ENCODE data around the gene DNM3.

DNM3 gene

DNA sequence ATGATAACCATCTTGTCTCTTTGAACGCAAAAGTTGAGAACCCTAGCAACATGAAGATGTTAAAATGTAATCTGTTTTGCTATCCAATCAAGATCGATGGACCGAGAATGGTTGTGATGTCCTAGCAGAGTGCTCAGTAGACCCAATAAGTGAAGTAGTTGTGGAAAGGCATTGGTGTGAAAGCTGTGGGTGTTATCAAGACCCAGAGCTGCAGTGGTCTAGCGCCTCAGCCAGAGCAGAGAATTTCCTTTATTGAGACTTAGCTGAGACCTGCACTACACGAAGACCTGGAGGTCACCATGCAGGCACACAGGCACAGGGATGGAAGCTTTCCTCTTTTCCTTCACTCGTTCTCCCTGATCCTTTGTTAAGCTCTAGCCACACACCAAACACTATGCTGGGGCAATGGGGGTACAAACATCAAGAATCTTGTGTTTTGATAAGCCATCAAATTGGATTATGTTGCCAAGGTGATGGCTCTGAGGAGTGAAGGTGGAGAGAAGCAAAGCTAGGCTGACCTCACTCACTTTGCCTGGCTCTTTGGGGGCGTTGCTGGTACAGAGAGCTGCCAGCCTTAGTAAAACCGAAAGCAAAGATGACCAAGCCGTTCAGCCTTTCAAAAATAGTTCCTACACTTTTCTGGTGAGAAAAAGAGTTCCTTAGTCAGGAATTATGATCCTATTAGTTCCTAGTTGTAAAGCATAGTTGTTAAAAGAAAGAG, 35.7 kb upstream of the DNM3 start:
- Mint-ChIP-seq H3K27ac (no peak overlapping the region), H3K4me3 (no peak overlapping the region), H3K4me1 (ENCODE audit: low read depth) (peaks cover 12% of the 10 kb centered on the region), H3K9me3 (no peaks in the 10 kb centered on the region), H3K36me3 (ENCODE audit: low read depth) (peaks cover 3% of the 10 kb centered on the region), H3K27me3 (no peaks in the 10 kb centered on the region)
- no peak for DNase-seq

DNA sequence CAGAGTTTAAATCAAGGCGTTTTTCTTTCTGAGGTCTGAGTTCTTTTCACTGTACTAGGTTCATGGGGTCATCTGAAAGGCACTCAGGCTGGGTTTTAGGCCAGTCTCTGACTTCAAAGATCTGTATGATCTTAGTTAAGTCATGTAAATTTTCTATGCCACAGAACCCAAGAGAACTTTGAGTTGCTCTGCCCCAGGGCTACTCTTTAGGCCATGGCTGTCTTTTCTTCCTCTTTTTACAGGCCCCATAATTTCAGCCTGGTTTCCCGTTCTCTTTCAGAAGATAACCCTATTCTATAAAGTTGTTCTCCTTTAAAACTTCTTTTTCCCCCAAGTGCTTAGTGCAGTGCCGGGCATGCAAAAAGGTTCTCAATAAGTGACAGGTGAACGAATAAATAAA, 33.7 kb upstream of the DNM3 start:
- Mint-ChIP-seq H3K36me3 (ENCODE audit: low read depth) (no peaks in the 10 kb centered on the region), H3K4me1 (ENCODE audit: low read depth) (peaks cover 8% of the 10 kb centered on the region), H3K4me3 (no peak overlapping the region), H3K9me3 (no peaks in the 10 kb centered on the region), H3K27me3 (no peaks in the 10 kb centered on the region), H3K27ac (no peak overlapping the region)
- DNase-seq = no peak

DNA sequence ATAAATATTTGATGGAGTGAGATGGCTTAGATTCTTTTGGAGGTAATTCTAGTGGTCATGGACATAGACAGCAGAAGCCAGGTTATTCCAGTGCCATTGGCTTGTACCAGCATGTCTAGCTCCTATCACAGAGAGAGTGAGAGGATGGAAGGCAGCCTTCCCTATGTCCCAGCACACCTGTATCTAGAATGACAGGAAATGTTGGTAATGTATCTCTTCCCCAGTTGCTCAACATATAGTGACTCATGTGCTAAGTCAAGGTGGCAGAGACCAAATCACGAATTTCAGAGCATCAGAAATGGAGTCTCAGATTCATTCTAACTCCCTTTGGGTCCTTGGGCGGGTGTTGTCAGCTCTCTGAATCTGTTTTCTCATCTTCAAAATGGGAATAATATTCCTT, 31.5 kb upstream of the DNM3 start:
- H3K27ac Mint-ChIP-seq = no peak overlapping the region
- H3K27me3 Mint-ChIP-seq = no peaks in the 10 kb centered on the region
- H3K4me1 Mint-ChIP-seq (ENCODE audit: low read depth) = peaks cover 11% of the 10 kb centered on the region
- no peak overlapping the region for H3K4me3 Mint-ChIP-seq
- peaks cover 2% of the 10 kb centered on the region for H3K36me3 Mint-ChIP-seq (ENCODE audit: low read depth)
- DNase-seq = no peak
- H3K9me3 Mint-ChIP-seq = no peaks in the 10 kb centered on the region

DNA sequence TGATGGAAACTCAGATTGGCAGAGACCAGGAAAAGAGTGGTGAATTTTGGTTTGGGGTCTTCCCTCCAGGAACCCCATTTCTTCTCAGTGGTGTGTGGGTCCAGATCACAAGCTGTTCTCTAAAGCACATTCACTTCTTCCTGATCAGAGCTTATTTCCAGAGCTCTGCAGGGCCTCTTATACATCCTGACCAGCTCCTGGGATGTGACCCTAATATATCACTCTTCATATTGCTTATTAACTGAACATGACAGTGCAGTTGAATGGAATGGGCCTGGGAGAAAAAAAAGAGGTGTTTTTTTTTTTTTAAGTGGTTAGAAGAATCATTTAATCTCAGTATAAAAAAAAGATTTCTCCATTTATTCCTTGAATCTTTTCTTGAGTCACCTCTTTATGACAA, 29.6 kb upstream of the DNM3 start:
- Mint-ChIP-seq H3K27ac (no peak overlapping the region), H3K4me1 (ENCODE audit: low read depth) (peaks cover 3% of the 10 kb centered on the region), H3K36me3 (ENCODE audit: low read depth) (peaks cover 2% of the 10 kb centered on the region), H3K9me3 (no peaks in the 10 kb centered on the region), H3K27me3 (no peaks in the 10 kb centered on the region), H3K4me3 (no peak overlapping the region)
- no peak for DNase-seq

DNA sequence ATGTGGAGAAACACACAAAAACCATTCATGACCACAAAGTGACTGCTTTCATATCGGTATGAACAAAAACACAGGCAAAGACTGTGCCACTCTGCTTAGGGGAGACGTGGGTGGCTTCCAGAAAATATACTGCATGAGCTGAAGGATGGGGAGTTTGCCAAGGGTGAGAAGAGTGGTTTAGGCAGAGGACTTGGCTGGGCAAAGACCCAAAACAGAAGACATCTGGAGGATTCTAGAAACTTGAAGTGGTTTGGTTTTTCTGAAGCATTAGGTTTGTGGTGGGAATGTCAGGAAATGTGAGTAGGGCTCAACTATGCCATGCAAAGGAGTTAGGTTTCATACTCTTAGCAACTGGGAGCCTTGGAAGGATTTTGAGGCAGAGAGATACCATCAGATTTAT, 26.6 kb upstream of the DNM3 start:
- H3K4me3 Mint-ChIP-seq = no peak overlapping the region
- no peaks in the 10 kb centered on the region for H3K9me3 Mint-ChIP-seq
- no peaks in the 10 kb centered on the region for H3K27me3 Mint-ChIP-seq
- H3K36me3 Mint-ChIP-seq (ENCODE audit: low read depth) = peaks cover 2% of the 10 kb centered on the region
- H3K4me1 Mint-ChIP-seq (ENCODE audit: low read depth) = peaks cover 21% of the 10 kb centered on the region
- no peak for DNase-seq
- H3K27ac Mint-ChIP-seq = no peak overlapping the region

DNA sequence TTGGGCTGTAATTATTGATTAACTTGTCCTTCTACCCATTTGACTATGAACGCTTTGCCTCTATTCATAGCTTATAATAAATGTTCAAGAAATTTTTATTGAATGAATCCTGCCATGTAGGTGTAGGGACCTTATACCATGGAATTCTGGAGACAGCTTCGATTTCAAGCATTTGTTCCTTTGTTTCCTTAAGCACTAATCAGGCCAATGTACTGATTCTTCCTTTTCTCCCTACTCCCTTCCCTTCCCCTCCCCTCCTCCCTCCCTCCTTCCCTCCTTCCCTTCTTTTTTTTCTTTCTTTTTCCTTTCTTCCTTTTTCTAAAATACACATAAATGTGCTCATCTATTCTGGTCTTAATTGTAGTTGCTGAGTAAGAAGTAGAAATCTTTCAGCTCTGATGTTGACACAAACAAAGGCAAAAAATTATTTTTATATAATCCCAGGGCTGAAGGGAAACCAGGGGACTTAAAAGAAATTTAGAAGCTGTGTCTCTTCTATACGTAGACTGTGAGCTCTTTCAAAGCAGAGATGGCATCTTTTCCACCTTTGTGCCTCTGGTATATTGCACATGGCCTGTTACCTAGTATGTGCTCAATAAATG, 24.9 kb upstream of the DNM3 start:
- no peak for DNase-seq
- Mint-ChIP-seq H3K4me1 (ENCODE audit: low read depth) (peaks cover 21% of the 10 kb centered on the region), H3K27me3 (no peaks in the 10 kb centered on the region), H3K36me3 (ENCODE audit: low read depth) (peaks cover 2% of the 10 kb centered on the region), H3K27ac (no peak overlapping the region), H3K9me3 (no peaks in the 10 kb centered on the region), H3K4me3 (no peak overlapping the region)

DNA sequence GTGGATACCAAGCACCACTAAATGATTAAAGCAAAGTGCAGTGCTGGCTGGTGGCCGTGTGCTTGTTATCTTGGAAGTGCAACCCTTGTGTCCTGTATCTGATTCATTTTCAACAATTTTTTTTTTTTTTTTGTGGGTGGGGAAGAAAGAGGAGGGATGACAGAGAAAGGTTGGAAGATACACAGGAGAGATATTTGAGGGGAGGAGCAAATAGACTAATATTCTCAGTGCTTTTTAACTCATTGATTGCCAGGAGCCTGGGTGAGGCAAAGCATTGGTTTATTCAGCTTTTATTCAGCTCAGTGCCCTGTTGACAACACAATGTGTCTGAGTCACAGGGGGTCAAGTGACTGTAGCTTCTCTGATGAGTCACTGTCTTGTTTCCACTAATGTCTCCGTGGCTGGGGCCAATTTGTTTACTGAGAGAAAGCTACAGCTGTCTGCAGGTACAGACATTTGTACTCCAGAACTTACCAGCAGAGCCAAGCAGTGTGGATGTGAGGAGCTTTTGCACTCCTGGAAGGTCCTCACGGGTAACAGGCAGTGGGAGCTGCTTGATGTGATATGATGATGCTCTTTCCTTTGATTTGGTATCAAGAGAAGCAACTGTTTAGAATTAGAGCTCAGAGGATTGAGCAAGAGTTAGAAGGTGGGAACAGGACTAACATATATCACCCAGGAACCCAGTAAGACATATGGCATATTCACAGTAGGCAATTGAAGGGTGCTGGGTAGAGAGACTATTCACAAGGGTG, 23.6 kb upstream of the DNM3 start:
- Mint-ChIP-seq H3K36me3 (ENCODE audit: low read depth) (peaks cover 2% of the 10 kb centered on the region), H3K9me3 (no peaks in the 10 kb centered on the region), H3K27ac (peak overlapping the region; percentile 82), H3K4me3 (peak overlapping the region; percentile 39), H3K27me3 (no peaks in the 10 kb centered on the region), H3K4me1 (ENCODE audit: low read depth) (peaks cover 21% of the 10 kb centered on the region)
- DNase-seq = peak; percentile 40

DNA sequence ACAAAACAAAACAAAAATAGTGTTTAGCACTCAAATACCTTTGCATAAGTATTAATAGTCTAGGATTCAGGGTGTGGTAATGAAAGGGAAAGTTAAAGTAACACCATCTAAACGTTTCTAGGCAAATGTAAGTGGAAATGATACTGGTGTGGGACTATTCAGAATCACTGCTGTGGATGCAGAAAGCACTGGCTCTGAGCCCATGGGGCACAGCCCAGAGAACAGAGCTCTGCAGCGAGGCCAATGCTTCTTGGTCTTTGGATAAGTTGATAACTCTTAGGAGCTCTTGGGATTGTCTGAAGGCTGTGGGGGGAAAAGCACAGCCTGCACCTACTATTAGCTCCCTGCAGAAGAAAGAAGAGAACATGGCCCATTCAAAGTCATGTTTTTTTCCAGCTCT, 21.4 kb upstream of the DNM3 start:
- Mint-ChIP-seq H3K4me3 (no peak overlapping the region), H3K9me3 (peaks cover 2% of the 10 kb centered on the region), H3K36me3 (ENCODE audit: low read depth) (no peaks in the 10 kb centered on the region), H3K27me3 (no peaks in the 10 kb centered on the region), H3K4me1 (ENCODE audit: low read depth) (peaks cover 18% of the 10 kb centered on the region), H3K27ac (no peak overlapping the region)
- DNase-seq = no peak

DNA sequence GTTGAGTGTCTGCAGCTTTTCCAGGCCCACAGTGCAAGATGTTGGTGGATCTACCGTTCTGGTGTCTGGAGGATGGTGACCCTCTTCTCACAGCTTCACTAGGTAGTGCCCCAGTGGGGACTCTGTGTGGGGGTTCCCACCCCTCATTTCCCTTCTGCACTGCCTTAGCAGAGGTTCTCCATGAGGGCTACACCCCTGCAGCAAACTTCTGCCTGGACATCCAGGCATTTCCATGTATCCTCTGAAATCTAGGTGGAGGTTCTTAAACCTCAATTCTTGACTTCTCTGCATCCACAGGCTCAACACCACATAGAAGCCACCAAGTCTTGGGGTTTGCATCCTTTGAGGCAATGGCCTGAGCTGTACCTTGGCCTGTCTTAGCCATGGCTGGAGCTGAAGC, 14.3 kb upstream of the DNM3 start:
- Mint-ChIP-seq H3K4me1 (ENCODE audit: low read depth) (no peaks in the 10 kb centered on the region), H3K4me3 (no peak overlapping the region), H3K27ac (no peak overlapping the region), H3K36me3 (ENCODE audit: low read depth) (peaks cover 9% of the 10 kb centered on the region), H3K9me3 (peaks cover 23% of the 10 kb centered on the region), H3K27me3 (no peaks in the 10 kb centered on the region)
- DNase-seq = no peak

DNA sequence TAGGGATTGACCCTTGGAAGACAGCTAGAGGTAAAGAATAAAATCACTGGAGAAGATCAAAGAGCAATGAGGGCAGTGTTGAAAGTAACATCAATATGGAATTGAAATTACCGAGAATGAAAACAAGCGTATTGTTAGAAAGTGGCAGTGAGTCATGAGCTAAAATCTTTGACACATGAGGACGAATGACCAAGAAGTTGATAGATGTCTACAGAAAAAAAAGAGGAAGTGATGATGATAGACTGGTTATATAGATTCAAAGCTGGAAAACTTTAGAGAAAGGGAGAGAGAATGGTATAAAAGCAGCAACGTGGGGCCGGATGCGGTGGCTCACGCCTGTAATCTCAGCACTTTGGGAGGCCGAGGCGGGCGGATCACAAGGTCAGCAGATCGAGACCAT, 12.5 kb upstream of the DNM3 start:
- H3K27ac Mint-ChIP-seq = no peak overlapping the region
- H3K4me1 Mint-ChIP-seq (ENCODE audit: low read depth) = no peaks in the 10 kb centered on the region
- no peaks in the 10 kb centered on the region for H3K27me3 Mint-ChIP-seq
- H3K4me3 Mint-ChIP-seq = no peak overlapping the region
- peaks cover 23% of the 10 kb centered on the region for H3K9me3 Mint-ChIP-seq
- no peak for DNase-seq
- H3K36me3 Mint-ChIP-seq (ENCODE audit: low read depth) = peaks cover 9% of the 10 kb centered on the region

DNA sequence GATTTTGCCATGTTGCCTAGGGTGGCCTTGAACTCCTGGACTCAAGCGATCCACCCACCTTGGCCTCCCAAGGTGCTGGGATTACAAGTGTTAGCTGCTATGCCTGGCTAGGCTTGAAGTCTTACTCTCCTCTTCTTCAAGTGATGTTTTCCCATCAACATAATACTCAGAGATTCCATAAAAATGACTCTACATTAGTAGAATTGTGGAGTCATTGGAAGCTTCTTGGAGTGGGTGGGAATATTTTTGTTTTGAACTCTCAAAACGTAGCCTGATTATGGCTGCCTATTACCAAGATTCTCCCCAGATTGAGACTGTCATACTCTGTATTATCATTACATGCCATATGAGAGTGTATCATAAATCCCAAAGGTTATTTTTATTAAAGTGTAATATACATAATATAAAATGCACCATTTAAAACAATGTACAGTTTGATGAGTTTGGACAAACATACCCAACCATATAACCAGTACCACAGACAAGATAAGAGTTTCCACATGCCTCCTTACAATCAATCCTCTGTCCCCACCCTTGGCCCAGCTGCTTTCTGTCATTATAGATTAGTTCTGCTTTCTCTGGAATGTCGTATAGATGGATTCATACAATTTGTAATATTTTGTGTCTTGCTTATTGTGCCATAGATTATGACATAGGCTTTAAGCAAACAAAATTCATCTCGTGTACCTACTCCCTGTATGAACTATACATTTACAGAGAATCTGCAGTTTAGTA, 8.0 kb upstream of the DNM3 start:
- H3K36me3 Mint-ChIP-seq (ENCODE audit: low read depth) = no peaks in the 10 kb centered on the region
- H3K4me1 Mint-ChIP-seq (ENCODE audit: low read depth) = no peaks in the 10 kb centered on the region
- DNase-seq = no peak
- H3K9me3 Mint-ChIP-seq = no peaks in the 10 kb centered on the region
- no peak overlapping the region for H3K27ac Mint-ChIP-seq
- H3K27me3 Mint-ChIP-seq = no peaks in the 10 kb centered on the region
- H3K4me3 Mint-ChIP-seq = no peak overlapping the region

DNA sequence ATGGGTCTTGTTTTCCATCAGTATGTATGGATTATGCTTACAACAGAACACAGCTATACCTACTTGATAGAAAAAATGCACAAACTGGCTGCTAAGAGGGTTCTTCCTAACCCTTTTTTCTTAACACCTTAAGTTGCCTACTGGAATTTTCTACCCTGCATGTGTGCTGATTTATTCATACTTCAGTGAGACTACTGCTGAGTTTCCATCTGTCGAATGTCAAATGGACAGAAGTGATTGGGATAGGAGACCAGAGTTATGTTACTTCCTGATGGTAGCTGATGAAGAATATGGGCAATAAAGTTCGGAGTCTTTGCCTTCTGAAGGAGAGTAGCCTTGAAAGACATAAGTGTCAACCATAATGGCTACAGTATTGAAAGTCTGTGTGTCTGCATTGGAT, 6.5 kb upstream of the DNM3 start:
- Mint-ChIP-seq H3K9me3 (no peaks in the 10 kb centered on the region), H3K27me3 (no peaks in the 10 kb centered on the region), H3K4me3 (no peak overlapping the region), H3K4me1 (ENCODE audit: low read depth) (no peaks in the 10 kb centered on the region), H3K27ac (no peak overlapping the region), H3K36me3 (ENCODE audit: low read depth) (no peaks in the 10 kb centered on the region)
- DNase-seq = no peak

DNA sequence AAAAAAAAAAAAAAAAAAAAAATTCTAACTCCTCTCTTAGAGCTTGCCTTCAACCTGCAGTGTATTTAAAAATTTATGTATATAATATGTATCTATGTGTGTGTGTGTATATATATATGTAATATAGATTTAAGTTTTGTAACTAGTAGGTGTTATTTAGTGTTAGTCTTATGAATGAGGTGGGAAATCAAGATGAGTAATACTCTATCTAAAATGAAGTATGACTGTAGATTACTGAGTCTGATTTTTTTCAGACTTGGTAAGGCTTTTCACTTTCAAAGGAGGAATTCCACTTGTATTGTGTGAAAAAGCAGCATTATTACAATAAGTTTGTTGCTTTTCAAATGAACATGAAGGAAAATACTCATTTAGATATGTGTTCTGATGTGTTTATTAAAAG, 5.4 kb upstream of the DNM3 start:
- no peak overlapping the region for H3K27ac Mint-ChIP-seq
- peaks cover 6% of the 10 kb centered on the region for H3K4me1 Mint-ChIP-seq (ENCODE audit: low read depth)
- H3K36me3 Mint-ChIP-seq (ENCODE audit: low read depth) = no peaks in the 10 kb centered on the region

DNA sequence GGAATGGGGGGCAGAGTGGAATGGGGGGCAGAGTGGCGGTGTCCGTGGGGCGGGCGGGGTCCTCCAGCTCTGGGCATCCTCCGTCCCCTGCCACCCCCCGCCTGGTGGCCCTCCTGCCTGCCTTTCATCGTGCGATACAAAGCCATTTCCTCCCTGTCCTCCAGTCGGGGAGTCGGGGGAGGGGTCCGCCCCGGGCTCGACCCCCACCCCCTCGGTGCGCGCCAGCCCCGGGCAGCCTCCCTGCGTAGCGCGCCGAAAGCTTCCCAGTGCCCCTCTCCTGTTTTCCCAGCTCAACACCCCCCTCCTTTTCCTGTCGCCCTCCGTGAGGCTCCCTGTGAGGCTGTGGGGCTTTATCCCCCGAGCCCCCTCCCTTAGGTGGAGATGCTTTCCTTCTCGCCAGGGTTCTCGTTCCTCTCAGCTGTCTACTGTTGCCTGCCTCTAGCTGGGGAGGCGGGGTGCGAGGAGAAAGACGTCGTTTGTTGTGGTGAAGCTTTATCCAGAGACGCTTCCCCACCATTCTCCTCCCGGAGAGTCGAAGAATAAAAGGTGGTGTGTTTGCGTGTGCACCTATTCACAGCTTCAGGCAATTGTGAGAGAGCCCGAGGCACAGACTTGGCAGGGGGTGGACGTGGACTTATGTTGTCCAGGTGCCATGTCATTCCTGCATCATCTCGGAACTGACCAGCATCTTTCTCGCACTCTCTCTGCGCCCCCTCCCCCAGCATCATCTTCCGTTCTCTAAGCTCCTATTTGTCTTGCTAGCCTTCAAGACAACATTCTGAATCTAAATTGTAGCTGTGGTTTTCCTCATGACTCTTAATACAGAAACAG, 848 bp downstream of the DNM3 start:
- peaks cover 24% of the 10 kb centered on the region for H3K27me3 Mint-ChIP-seq
- H3K4me3 Mint-ChIP-seq = peak overlapping the region; percentile 80
- peaks cover 21% of the 10 kb centered on the region for H3K4me1 Mint-ChIP-seq (ENCODE audit: low read depth)
- H3K36me3 Mint-ChIP-seq (ENCODE audit: low read depth) = no peaks in the 10 kb centered on the region
- DNase-seq = peak; percentile 43
- H3K9me3 Mint-ChIP-seq = no peaks in the 10 kb centered on the region
- peak overlapping the region; percentile 53 for H3K27ac Mint-ChIP-seq

More for the DNA sequence above, 5.4 kb upstream of the DNM3 start:
- Mint-ChIP-seq H3K4me3 (no peak overlapping the region), H3K27me3 (no peaks in the 10 kb centered on the region), H3K9me3 (no peaks in the 10 kb centered on the region)
- no peak for DNase-seq
